HEK293 (cell line): ENCODE data around the gene MDM4.

Experiments
- CTCF ChIA-PET: fragments of 350-600 bp; formaldehyde crosslinking; extraction: SDS; loops from one replicate; lab custom pipeline; 2021; ENCODE audit warnings: antibody characterized with exemption; lab: Yijun Ruan, JAX
- POLR2A ChIA-PET: fragments of 300-600 bp; formaldehyde crosslinking; extraction: SDS; loops from one replicate; lab custom pipeline; 2020; ENCODE audit warnings: antibody characterized with exemption, inconsistent platforms; lab: Yijun Ruan, JAX
- H3K27ac ChIP-seq: fragments of 200-500 bp; sonication (Bioruptor generic); 2 replicates; pipeline ENCODE4 v1.5.1; 2014; ENCODE audit warnings: low read depth, low read length, control low read depth, inconsistent platforms; ENCODE audit errors: extremely low read depth
- H3K36me3 ChIP-seq, 2 experiments: fragments of 200-500 bp in 1 of 2; sonication (Bioruptor generic) in 1 of 2; 1 replicate in 1 of 2; 2 replicates in 1 of 2; pipeline ENCODE4 v1.5.1; 2014 to 2017; ENCODE audit warnings: inconsistent platforms in 2 of 2, low read length in 2 of 2; ENCODE audit not compliant: control insufficient read depth in 2 of 2, insufficient read depth in 1 of 2
- H3K4me1 ChIP-seq: fragments of 200-500 bp; sonication (Bioruptor generic); 2 replicates; pipeline ENCODE4 v1.5.1; 2014; ENCODE audit warnings: mild to moderate bottlenecking, low read length, inconsistent platforms; ENCODE audit not compliant: control insufficient read depth, insufficient read depth
- H3K4me3 ChIP-seq: 2 replicates; pipeline ENCODE4 v1.5.1; 2011; ENCODE audit warnings: low read depth, mild to moderate bottlenecking, control low read depth, low read length, moderate library complexity
- H3K9me3 ChIP-seq: fragments of 200-500 bp; sonication (Bioruptor generic); 2 replicates; pipeline ENCODE4 v1.5.1; 2014; ENCODE audit warnings: low read depth, low read length, inconsistent platforms; ENCODE audit not compliant: control insufficient read depth, insufficient read depth
- OVOL3 ChIP-seq: fragments of 450-650 bp; formaldehyde crosslinking; IDR thresholded peaks from 2 replicates; pipeline ENCODE4 v1.5.1; 2016; ENCODE audit warnings: missing biosample characterization, missing genetic modification characterization
- PRDM1 ChIP-seq: fragments of 450-650 bp; formaldehyde crosslinking; IDR thresholded peaks from 2 replicates; pipeline ENCODE4; 2016; ENCODE audit warnings: missing biosample characterization, missing genetic modification characterization
- PRDM4 ChIP-seq: fragments of 450-650 bp; formaldehyde crosslinking; IDR thresholded peaks from 2 replicates; pipeline ENCODE4 v1.5.1; 2017; ENCODE audit warnings: missing biosample characterization, missing genetic modification characterization
- SCRT2 ChIP-seq: fragments of 450-650 bp; formaldehyde crosslinking; IDR thresholded peaks from 2 replicates; pipeline ENCODE4 v1.5.1; 2016; ENCODE audit warnings: missing biosample characterization, missing genetic modification characterization
- ZBTB17 ChIP-seq: fragments of 450-650 bp; formaldehyde crosslinking; IDR thresholded peaks from 2 replicates; pipeline ENCODE4 v1.5.1; 2016; ENCODE audit warnings: missing biosample characterization, missing genetic modification characterization
- ZBTB20 ChIP-seq: fragments of 450-650 bp; formaldehyde crosslinking; IDR thresholded peaks from 2 replicates; pipeline ENCODE4 v1.5.1; 2016; ENCODE audit warnings: missing biosample characterization, missing genetic modification characterization
- ZBTB48 ChIP-seq: fragments of 450-650 bp; formaldehyde crosslinking; IDR thresholded peaks from 2 replicates; pipeline ENCODE4 v1.5.1; 2016; ENCODE audit warnings: missing biosample characterization, missing genetic modification characterization
- ZBTB49 ChIP-seq: fragments of 450-650 bp; formaldehyde crosslinking; IDR thresholded peaks from 2 replicates; pipeline ENCODE4 v1.5.1; 2016; ENCODE audit warnings: missing biosample characterization, missing genetic modification characterization, low read depth
- ZIC2 ChIP-seq: fragments of 450-650 bp; formaldehyde crosslinking; IDR thresholded peaks from 2 replicates; pipeline ENCODE4 v1.5.1; 2016; ENCODE audit warnings: missing biosample characterization, missing genetic modification characterization
- ZNF112 ChIP-seq: fragments of 450-650 bp; formaldehyde crosslinking; IDR thresholded peaks from 2 replicates; pipeline ENCODE4 v1.5.0; 2017; ENCODE audit warnings: missing biosample characterization, missing genetic modification characterization
- ZNF133 ChIP-seq: fragments of 450-650 bp; formaldehyde crosslinking; IDR thresholded peaks from 2 replicates; pipeline ENCODE4 v1.5.1; 2016; ENCODE audit warnings: missing biosample characterization, missing genetic modification characterization
- ZNF146 ChIP-seq: fragments of 450-650 bp; formaldehyde crosslinking; IDR thresholded peaks from 2 replicates; pipeline ENCODE4 v1.5.1; 2016; ENCODE audit warnings: missing biosample characterization, missing genetic modification characterization
- ZNF23 ChIP-seq: fragments of 450-650 bp; formaldehyde crosslinking; IDR thresholded peaks from 2 replicates; pipeline ENCODE4 v1.5.1; 2016; ENCODE audit warnings: missing biosample characterization, missing genetic modification characterization, borderline replicate concordance
- ZNF292 ChIP-seq: fragments of 450-650 bp; formaldehyde crosslinking; IDR thresholded peaks from 2 replicates; pipeline ENCODE4 v1.5.1; 2016; ENCODE audit warnings: low read depth, missing biosample characterization, missing genetic modification characterization, borderline replicate concordance
- ZNF404 ChIP-seq: fragments of 450-650 bp; formaldehyde crosslinking; IDR thresholded peaks from 2 replicates; pipeline ENCODE4 v1.5.1; 2017; ENCODE audit warnings: missing biosample characterization, missing genetic modification characterization
- ZNF513 ChIP-seq: fragments of 450-650 bp; IDR thresholded peaks from 2 replicates; pipeline ENCODE4 v1.5.1; 2018; ENCODE audit warnings: missing biosample characterization, missing genetic modification characterization
- ZNF530 ChIP-seq: fragments of 450-650 bp; formaldehyde crosslinking; IDR thresholded peaks from 2 replicates; pipeline ENCODE4 v1.5.1; 2016; ENCODE audit warnings: low read depth, missing biosample characterization, missing genetic modification characterization
- ZNF548 ChIP-seq: fragments of 450-650 bp; formaldehyde crosslinking; IDR thresholded peaks from 2 replicates; pipeline ENCODE4 v1.5.1; 2016; ENCODE audit warnings: missing biosample characterization, missing genetic modification characterization
- ZNF623 ChIP-seq: fragments of 450-650 bp; formaldehyde crosslinking; IDR thresholded peaks from 2 replicates; pipeline ENCODE4 v1.5.1; 2016; ENCODE audit warnings: missing biosample characterization, missing genetic modification characterization
- ZNF654 ChIP-seq: fragments of 450-650 bp; formaldehyde crosslinking; IDR thresholded peaks from 2 replicates; pipeline ENCODE4 v1.5.1; 2016; ENCODE audit warnings: low read depth, missing biosample characterization, missing genetic modification characterization
- ZNF670 ChIP-seq: fragments of 450-650 bp; formaldehyde crosslinking; IDR thresholded peaks from 2 replicates; pipeline ENCODE4 v1.5.1; 2016; ENCODE audit warnings: missing biosample characterization, missing genetic modification characterization, low read depth

MDM4 gene

GRCh38 chr1:204545881-204546280 is 29.7 kb downstream of the MDM4 start:
- TF ChIP-seq ZBTB17 (no peak), ZNF292 (tag by site-specific recombination) (no peak), ZBTB48 (tag by site-specific recombination) (no peak), OVOL3 (tag by site-specific recombination) (no peak), ZIC2 (no peak)
- peaks cover 78 to 98% of the 10 kb centered on the region in 2 experiments for H3K36me3 ChIP-seq
- H3K27ac ChIP-seq: no peak overlapping the region
- H3K4me1 ChIP-seq: no peaks in the 10 kb centered on the region
- ChIA-PET POLR2A (no interaction called here), CTCF (interaction anchor here (0.7 to 1.7 kb wide), 3 partner anchors 20 to 261 kb away, joined by 3 to 8 read pairs (median 3); no protein-coding TSS in a partner anchor)
- no peak overlapping the region for H3K4me3 ChIP-seq
- no peaks in the 10 kb centered on the region for H3K9me3 ChIP-seq

DNA sequence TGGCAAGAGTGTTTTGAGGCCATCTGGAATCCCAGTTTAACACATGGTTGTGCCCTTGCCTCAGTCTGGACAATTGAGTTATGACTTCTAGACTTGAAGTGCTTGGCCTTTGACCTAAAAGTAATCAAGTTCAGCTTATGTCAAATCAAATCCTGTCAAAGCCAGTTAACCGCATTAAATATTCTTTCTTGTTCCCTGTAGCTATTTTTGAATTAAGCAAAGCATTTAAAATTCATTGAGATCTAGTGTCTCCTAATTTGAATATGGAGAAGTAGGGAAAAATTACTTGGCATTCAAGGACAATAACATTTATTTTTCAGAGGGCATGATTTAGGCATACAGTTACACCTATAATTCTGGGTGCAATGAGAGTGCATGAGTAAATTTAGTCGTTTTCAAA is 32.1 kb downstream of the MDM4 start:
- Histone ChIP-seq H3K4me3 (no peak overlapping the region), H3K4me1 (no peaks in the 10 kb centered on the region), H3K9me3 (no peaks in the 10 kb centered on the region), H3K27ac (no peak overlapping the region), H3K36me3 (peaks cover 64 to 93% of the 10 kb centered on the region in 2 experiments)
- POLR2A ChIA-PET: no interaction called here
- TF ChIP-seq ZNF670 (tag by site-specific recombination) (no peak), ZBTB20 (tag by site-specific recombination) (no peak), ZNF133 (no peak), PRDM4 (tag by site-specific recombination) (no peak), ZNF112 (tag by site-specific recombination) (no peak), ZNF654 (tag by site-specific recombination) (no peak), SCRT2 (tag by site-specific recombination) (no peak), ZBTB49 (tag by site-specific recombination) (no peak), ZNF23 (tag by site-specific recombination) (no peak), ZNF513 (tag by site-specific recombination) (no peak), PRDM1 (no peak)
- CTCF ChIA-PET: interaction anchor here (1.1 to 1.8 kb wide), 4 partner anchors 18 to 259 kb away, joined by 4 to 8 read pairs (median 6); no protein-coding TSS in a partner anchor

DNA sequence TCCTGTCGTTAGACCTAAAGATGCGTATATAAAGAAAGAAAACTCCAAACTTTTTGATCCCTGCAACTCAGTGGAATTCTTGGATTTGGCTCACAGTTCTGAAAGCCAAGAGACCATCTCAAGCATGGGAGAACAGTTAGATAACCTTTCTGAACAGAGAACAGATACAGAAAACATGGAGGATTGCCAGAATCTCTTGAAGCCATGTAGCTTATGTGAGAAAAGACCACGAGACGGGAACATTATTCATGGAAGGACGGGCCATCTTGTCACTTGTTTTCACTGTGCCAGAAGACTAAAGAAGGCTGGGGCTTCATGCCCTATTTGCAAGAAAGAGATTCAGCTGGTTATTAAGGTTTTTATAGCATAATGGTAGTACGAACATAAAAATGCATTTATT is 33.1 kb downstream of the MDM4 start:
- Histone ChIP-seq H3K36me3 (peaks cover 55 to 91% of the 10 kb centered on the region in 2 experiments), H3K4me3 (no peak overlapping the region), H3K9me3 (no peaks in the 10 kb centered on the region), H3K27ac (no peak overlapping the region), H3K4me1 (no peaks in the 10 kb centered on the region)
- TF ChIP-seq ZNF404 (tag by site-specific recombination): no peak
- no peak for TF ChIP-seq ZNF623 (tag by site-specific recombination)
- no peak for TF ChIP-seq ZNF530 (tag by site-specific recombination)
- no peak for TF ChIP-seq ZNF23 (tag by site-specific recombination)
- no peak for TF ChIP-seq ZNF146 (tag by site-specific recombination)
- no peak for TF ChIP-seq ZNF548
- POLR2A ChIA-PET: no interaction called here
- CTCF ChIA-PET: interaction anchor here (1.0 to 1.8 kb wide), 5 partner anchors 16 to 258 kb away, joined by 3 to 8 read pairs (median 3); no protein-coding TSS in a partner anchor
